ENCODE data around the gene IGFBP6.

IGFBP6 gene

DNA sequence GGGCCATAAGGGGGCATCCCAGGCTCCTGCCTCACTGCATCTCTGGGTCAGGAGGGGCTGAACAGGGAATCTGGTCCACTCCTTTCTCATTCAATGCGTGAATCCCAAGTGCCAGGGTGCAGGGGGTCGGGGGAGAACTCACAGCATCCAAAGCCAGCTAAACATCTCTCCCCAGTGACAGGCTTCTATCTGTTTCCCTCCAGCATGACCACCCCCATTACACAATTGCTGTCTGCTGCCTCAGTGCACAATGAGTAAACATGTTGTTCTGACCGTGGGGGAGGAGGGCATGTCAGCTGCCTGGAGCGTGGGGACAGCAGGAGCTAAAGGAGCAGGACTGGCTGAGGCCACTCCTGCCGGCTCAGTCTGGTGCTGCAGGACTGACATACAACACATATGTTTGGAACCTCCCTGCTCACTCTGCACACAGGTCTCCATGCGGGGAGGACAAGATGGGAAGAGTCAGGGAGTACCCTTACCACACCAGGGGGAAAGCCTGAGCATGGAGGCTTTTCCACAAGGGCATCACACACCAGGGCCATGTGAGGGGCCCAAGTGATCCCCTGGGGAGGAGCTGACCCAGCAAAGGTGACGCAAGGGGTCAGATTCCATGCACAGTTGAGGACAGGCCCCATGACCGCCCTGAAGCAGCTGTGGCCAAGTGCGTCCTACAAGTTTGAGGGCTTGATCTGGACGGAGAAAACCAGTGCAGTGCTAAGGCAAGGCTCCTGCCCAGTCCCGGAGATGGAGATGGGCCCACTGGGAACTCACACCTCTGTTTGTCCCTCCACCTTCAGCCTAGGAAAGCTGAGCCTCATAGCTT is 46.2 kb upstream of the IGFBP6 start:
- in situ Hi-C loops (cut with HindIII; ENCODE audit: low sequenced_read_pairs): no loop called here
- no peak for DNase-seq (ENCODE audit: low read depth)
- peak overlapping the region; percentile 63 for H3K4me3 ChIP-seq (ENCODE audit: low read depth, low read length)

GRCh38 chr12:53051881-53052412 is 45.5 kb upstream of the IGFBP6 start:
- H3K4me3 ChIP-seq (ENCODE audit: low read depth, low read length): peak overlapping the region; percentile 63
- no peak for DNase-seq (ENCODE audit: low read depth)
- TF ChIP-seq, protein P1, sequence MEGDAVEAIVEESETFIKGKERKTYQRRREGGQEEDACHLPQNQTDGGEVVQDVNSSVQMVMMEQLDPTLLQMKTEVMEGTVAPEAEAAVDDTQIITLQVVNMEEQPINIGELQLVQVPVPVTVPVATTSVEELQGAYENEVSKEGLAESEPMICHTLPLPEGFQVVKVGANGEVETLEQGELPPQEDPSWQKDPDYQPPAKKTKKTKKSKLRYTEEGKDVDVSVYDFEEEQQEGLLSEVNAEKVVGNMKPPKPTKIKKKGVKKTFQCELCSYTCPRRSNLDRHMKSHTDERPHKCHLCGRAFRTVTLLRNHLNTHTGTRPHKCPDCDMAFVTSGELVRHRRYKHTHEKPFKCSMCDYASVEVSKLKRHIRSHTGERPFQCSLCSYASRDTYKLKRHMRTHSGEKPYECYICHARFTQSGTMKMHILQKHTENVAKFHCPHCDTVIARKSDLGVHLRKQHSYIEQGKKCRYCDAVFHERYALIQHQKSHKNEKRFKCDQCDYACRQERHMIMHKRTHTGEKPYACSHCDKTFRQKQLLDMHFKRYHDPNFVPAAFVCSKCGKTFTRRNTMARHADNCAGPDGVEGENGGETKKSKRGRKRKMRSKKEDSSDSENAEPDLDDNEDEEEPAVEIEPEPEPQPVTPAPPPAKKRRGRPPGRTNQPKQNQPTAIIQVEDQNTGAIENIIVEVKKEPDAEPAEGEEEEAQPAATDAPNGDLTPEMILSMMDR (IDR thresholded peaks at IDR 0.05; ENCODE audit: low read depth, low read length, missing control alignments): no peak
- in situ Hi-C loops (cut with HindIII; ENCODE audit: low sequenced_read_pairs): no loop called here

More for the DNA sequence above, 46.2 kb upstream of the IGFBP6 start:
- TF ChIP-seq, protein P1 (IDR thresholded peaks at IDR 0.05; ENCODE audit: low read depth, low read length, missing control alignments): peak; percentile 15

GRCh38 chr12:53052419-53053217 is 44.8 kb upstream of the IGFBP6 start:
- H3K4me3 ChIP-seq (ENCODE audit: low read depth, low read length): peak overlapping the region; percentile 63
- DNase-seq (ENCODE audit: low read depth): peak; percentile 55
- TF ChIP-seq, protein P1 (IDR thresholded peaks at IDR 0.05; ENCODE audit: low read depth, low read length, missing control alignments): no peak
- in situ Hi-C loops (cut with HindIII; ENCODE audit: low sequenced_read_pairs): no loop called here

- TF ChIP-seq, protein P1 (IDR thresholded peaks at IDR 0.05; ENCODE audit: low read depth, low read length, missing control alignments): peak; percentile 80
- no peak for DNase-seq (ENCODE audit: low read depth)
- peak overlapping the region; percentile 50 for H3K4me3 ChIP-seq (ENCODE audit: low read depth, low read length)
- in situ Hi-C loops (cut with HindIII; ENCODE audit: low sequenced_read_pairs): no loop called here
Measured at GRCh38 chr12:53053218-53054111, 44.0 kb upstream of the IGFBP6 start.

DNA sequence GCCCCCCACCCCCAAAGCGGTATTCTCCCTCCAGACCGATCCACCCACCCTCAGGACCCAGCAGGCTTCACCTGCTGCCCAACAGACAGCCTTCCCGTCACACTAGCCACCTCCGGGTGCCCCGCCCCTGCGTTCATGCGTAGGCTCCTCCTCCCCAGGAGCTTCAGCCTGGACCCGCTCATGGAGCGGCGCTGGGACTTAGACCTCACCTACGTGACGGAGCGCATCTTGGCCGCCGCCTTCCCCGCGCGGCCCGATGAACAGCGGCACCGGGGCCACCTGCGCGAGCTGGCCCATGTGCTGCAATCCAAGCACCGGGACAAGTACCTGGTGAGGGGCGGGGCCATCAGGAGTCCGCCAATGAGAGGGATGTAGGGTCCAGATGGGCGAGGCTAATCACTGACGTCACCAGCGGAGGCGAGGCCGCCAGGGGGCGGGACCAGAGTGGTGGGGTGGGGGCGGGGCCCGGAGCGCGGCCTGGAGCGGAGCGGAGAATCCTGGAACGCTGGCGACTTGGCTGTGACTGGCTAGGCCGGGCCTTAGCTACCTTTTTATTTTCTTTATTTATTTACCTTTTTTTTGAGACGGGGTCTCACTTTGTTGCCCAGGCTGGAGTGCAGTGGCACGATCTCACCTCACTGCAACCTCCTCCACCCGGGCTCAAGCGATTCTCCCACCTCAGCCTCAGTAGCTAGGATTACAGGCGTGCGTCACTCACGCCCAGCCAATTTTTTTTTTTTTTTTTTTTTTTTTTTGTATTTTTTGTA is 43.2 kb upstream of the IGFBP6 start:
- TF ChIP-seq, protein P1 (IDR thresholded peaks at IDR 0.05; ENCODE audit: low read depth, low read length, missing control alignments): no peak
- peak; percentile 71 for DNase-seq (ENCODE audit: low read depth)
- in situ Hi-C loops (cut with HindIII; ENCODE audit: low sequenced_read_pairs): no loop called here
- H3K4me3 ChIP-seq (ENCODE audit: low read depth, low read length): peak overlapping the region; percentile 50
